AG04449 (cell line): ENCODE results near the gene UQCC5.

Source experiments
- CTCF ChIA-PET: fragments of 350-600 bp; formaldehyde crosslinking; extraction: SDS; loops from one replicate; lab custom pipeline; 2021; ENCODE audit warnings: antibody characterized with exemption; lab: Yijun Ruan, JAX
- POLR2A ChIA-PET: fragments of 400-600, 350-600 bp; formaldehyde crosslinking; extraction: SDS; loops from one replicate; lab custom pipeline; 2020; ENCODE audit warnings: antibody characterized with exemption, inconsistent platforms; lab: Yijun Ruan, JAX
- DNase-seq: peaks from one replicate; pipeline ENCODE4 v3.0.0-alpha.2; 2010; ENCODE audit warnings: low read depth, low spot score
- H3K4me3 ChIP-seq: 2 replicates; pipeline ENCODE4 v1.5.1; 2011; ENCODE audit warnings: low read depth, mild to moderate bottlenecking, control low read depth, low read length
- CTCF ChIP-seq: IDR thresholded peaks from one replicate; pipeline ENCODE4 v1.5.1; 2011; ENCODE audit warnings: mild to moderate bottlenecking, moderate library complexity, low read length, control low read depth, inconsistent platforms; ENCODE audit not compliant: insufficient read depth; ENCODE audit errors: missing control alignments

The UQCC5 gene

GRCh38 chr3:52502808-52503350 lies 33.5 kb upstream of the UQCC5 start:
- DNase-seq, result no peak
- CTCF ChIA-PET, result no interaction called here
- H3K4me3 ChIP-seq, result no peak overlapping the region
- POLR2A ChIA-PET, result no interaction called here
- no peak for TF ChIP-seq CTCF

- TF ChIP-seq CTCF, result no peak
- CTCF ChIA-PET, result no interaction called here
- H3K4me3 ChIP-seq, result no peak overlapping the region
- no peak for DNase-seq
- POLR2A ChIA-PET, result no interaction called here
Measured at GRCh38 chr3:52503788-52504424, 32.5 kb upstream of the UQCC5 start.

- POLR2A ChIA-PET, result no interaction called here
- CTCF ChIA-PET, result no interaction called here
- no peak for DNase-seq
- TF ChIP-seq CTCF, result no peak
- no peak overlapping the region for H3K4me3 ChIP-seq
Measured at GRCh38 chr3:52504977-52505376, 31.4 kb upstream of the UQCC5 start.

GRCh38 chr3:52506266-52506966 lies 30.0 kb upstream of the UQCC5 start:
- no peak for DNase-seq
- TF ChIP-seq CTCF, result no peak
- CTCF ChIA-PET, result no interaction called here
- H3K4me3 ChIP-seq, result no peak overlapping the region
- POLR2A ChIA-PET, result interaction anchor here (1.0 kb wide), 1 partner anchor 30 kb away, joined by 4 read pairs; the partner anchor contains the start of gene UQCC5

- no peak overlapping the region for H3K4me3 ChIP-seq
- CTCF ChIA-PET, result no interaction called here
- DNase-seq, result peak; percentile 19
- POLR2A ChIA-PET, result interaction anchor here (1.0 kb wide), 1 partner anchor 29 kb away, joined by 4 read pairs; the partner anchor contains the start of gene UQCC5
- no peak for TF ChIP-seq CTCF
Measured at GRCh38 chr3:52507359-52507758, 29.0 kb upstream of the UQCC5 start.

GRCh38 chr3:52509753-52510328 lies 26.6 kb upstream of the UQCC5 start:
- H3K4me3 ChIP-seq, result no peak overlapping the region
- no peak for TF ChIP-seq CTCF
- ChIA-PET POLR2A (no interaction called here), CTCF (no interaction called here)
- DNase-seq, result no peak
